ENCODE measurements around the gene SYT5. TPM values are rescaled to one million over a fixed set of nuclear protein-coding genes. Genes with fewer than 3 reads are reported as not detected.

The SYT5 gene
- total and polyA plus RNA-seq, 2 donors (not counting 1 experiment from before 2014, with no cell fraction given): 0.27 to 0.94 TPM

DNA sequence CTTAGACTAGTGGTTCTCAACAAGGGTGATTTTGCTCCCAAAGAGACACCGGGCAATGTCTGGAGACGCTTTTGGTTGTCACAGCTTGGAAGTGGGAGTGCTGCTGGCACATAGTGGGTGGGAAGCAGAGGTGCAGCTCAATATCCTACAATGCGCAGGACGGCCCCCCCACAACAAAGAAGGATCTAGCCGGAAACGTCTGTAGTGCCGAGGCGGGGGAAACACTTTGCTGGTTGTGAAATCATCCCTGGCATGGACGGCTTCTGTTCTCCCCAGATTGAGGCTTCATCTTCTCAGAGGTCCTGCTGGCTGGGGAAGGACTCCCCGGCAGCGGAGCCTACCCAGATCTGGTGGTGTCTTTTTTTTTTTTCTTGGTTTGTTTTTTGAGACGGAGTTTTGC is 13.4 kb upstream of the SYT5 start:
- no peak overlapping the region for H3K4me2 ChIP-seq (replicated peaks; ENCODE audit: low read depth, low read length, poor library complexity, severe bottlenecking)
- H3K9ac ChIP-seq (ENCODE audit: low read length): no peak overlapping the region
- H4K20me1 ChIP-seq (ENCODE audit: control insufficient read depth, insufficient read depth, low read length, poor library complexity, severe bottlenecking): no peaks in the 10 kb centered on the region
- H3K36me3 ChIP-seq (replicated peaks in 1 of 2; ENCODE audit: control extremely low read depth in 1 of 2, control insufficient read depth in 1 of 2, extremely low read depth in 1 of 2, insufficient read depth in 2 of 2, low read length in 1 of 2): no peaks in the 10 kb centered on the region
- POLR2A ChIA-PET: no interaction called here
- no peak overlapping the region for H3K27ac ChIP-seq (ENCODE audit: low read length in 2 of 2)
- ATAC-seq (ENCODE audit: low read depth) (no peak), DNase-seq (no peak)
- peaks cover 0 to 8% (median 0%) of the 10 kb centered on the region in 4 experiments for H3K27me3 ChIP-seq (replicated peaks in 1 of 4; ENCODE audit: control extremely low read depth in 1 of 4, control insufficient read depth in 3 of 4, insufficient read depth in 4 of 4, low read length in 3 of 4)
- Mint-ChIP-seq H3K27me3 (peaks cover 26% of the 10 kb centered on the region), H3K9me3 (ENCODE audit: insufficient read depth) (no peaks in the 10 kb centered on the region), H3K27ac (no peak overlapping the region), H3K4me3 (no peak overlapping the region), H3K4me1 (no peaks in the 10 kb centered on the region)
- TF ChIP-seq EZH2 (IDR thresholded peaks at IDR 0.05; ENCODE audit: borderline replicate concordance, insufficient read depth, low read depth, low read length, poor library complexity, severe bottlenecking): no peak
- TF ChIP-seq, protein P1, sequence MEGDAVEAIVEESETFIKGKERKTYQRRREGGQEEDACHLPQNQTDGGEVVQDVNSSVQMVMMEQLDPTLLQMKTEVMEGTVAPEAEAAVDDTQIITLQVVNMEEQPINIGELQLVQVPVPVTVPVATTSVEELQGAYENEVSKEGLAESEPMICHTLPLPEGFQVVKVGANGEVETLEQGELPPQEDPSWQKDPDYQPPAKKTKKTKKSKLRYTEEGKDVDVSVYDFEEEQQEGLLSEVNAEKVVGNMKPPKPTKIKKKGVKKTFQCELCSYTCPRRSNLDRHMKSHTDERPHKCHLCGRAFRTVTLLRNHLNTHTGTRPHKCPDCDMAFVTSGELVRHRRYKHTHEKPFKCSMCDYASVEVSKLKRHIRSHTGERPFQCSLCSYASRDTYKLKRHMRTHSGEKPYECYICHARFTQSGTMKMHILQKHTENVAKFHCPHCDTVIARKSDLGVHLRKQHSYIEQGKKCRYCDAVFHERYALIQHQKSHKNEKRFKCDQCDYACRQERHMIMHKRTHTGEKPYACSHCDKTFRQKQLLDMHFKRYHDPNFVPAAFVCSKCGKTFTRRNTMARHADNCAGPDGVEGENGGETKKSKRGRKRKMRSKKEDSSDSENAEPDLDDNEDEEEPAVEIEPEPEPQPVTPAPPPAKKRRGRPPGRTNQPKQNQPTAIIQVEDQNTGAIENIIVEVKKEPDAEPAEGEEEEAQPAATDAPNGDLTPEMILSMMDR (IDR thresholded peaks at IDR 0.05): no peak
- H3K79me2 ChIP-seq (ENCODE audit: control insufficient read depth, insufficient read depth, low read length): no peaks in the 10 kb centered on the region
- H2AFZ ChIP-seq (ENCODE audit: insufficient read depth, low read depth, low read length, poor library complexity, severe bottlenecking): no peak overlapping the region
- peaks cover 0 to 8% (median 0%) of the 10 kb centered on the region in 3 donors for H3K9me3 ChIP-seq (ENCODE audit: control extremely low read depth in 1 of 3, control insufficient read depth in 2 of 3, insufficient read depth in 1 of 3, low read length in 2 of 3)
- intact Hi-C loops (cut with micrococcal nuclease): no loop called here
- CTCF ChIA-PET: no interaction called here
- WGBS (ENCODE audit: insufficient coverage): 90% methylated on average over 11 of the region's 12 CpGs
- H3K4me3 ChIP-seq (ENCODE audit: control extremely low read depth in 1 of 5, extremely low read depth in 1 of 5, insufficient read depth in 1 of 5, low read depth in 2 of 5, low read length in 4 of 5): no peak overlapping the region
- no peaks in the 10 kb centered on the region for H3K4me1 ChIP-seq (ENCODE audit: control insufficient read depth in 2 of 2, insufficient read depth in 2 of 2, low read length in 2 of 2)

DNA sequence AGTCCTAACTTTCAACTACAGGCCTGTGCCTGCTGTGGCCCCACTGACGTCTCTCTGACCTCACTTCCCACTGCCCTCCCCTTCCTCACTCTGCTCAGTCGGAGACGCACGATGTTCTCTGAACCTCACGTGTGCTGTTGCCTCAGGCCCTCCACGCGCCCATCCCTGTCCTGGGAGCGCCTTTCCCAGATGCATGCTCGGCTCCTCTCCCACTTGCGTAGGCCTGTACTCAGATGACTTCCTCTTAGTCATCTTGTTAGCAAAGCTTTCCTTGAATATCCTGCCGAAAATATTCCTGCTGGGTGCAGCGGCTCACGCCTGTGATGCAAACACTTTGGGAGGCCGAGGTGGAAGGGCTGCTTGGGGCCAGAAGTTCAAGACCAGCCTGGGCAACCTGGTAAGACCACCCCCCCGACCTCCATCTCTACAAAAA is 9.3 kb upstream of the SYT5 start:
- no peaks in the 10 kb centered on the region for H3K9me3 Mint-ChIP-seq (ENCODE audit: insufficient read depth)
- Histone ChIP-seq H3K36me3 (replicated peaks in 1 of 2; ENCODE audit: control extremely low read depth in 1 of 2, control insufficient read depth in 1 of 2, extremely low read depth in 1 of 2, insufficient read depth in 2 of 2, low read length in 1 of 2) (no peaks in the 10 kb centered on the region), H2AFZ (ENCODE audit: insufficient read depth, low read depth, low read length, poor library complexity, severe bottlenecking) (no peak overlapping the region), H4K20me1 (ENCODE audit: control insufficient read depth, insufficient read depth, low read length, poor library complexity, severe bottlenecking) (no peaks in the 10 kb centered on the region), H3K79me2 (ENCODE audit: control insufficient read depth, insufficient read depth, low read length) (no peaks in the 10 kb centered on the region), H3K4me3 (ENCODE audit: control extremely low read depth in 1 of 5, extremely low read depth in 1 of 5, insufficient read depth in 1 of 5, low read depth in 2 of 5, low read length in 4 of 5) (no peak overlapping the region), H3K9ac (ENCODE audit: low read length) (no peak overlapping the region), H3K9me3 (ENCODE audit: control extremely low read depth in 1 of 3, control insufficient read depth in 2 of 3, insufficient read depth in 1 of 3, low read length in 2 of 3) (no peaks in the 10 kb centered on the region), H3K27me3 (replicated peaks in 1 of 4; ENCODE audit: control extremely low read depth in 1 of 4, control insufficient read depth in 3 of 4, insufficient read depth in 4 of 4, low read length in 3 of 4) (peaks cover 0 to 14% (median 0%) of the 10 kb centered on the region in 4 experiments), H3K4me1 (ENCODE audit: control insufficient read depth in 2 of 2, insufficient read depth in 2 of 2, low read length in 2 of 2) (no peaks in the 10 kb centered on the region), H3K27ac (ENCODE audit: low read length in 2 of 2) (no peak overlapping the region), H3K4me2 (replicated peaks; ENCODE audit: low read depth, low read length, poor library complexity, severe bottlenecking) (no peak overlapping the region)
- ATAC-seq (ENCODE audit: low read depth): no peak
- intact Hi-C loops (cut with micrococcal nuclease): no loop called here
- peaks cover 20% of the 10 kb centered on the region for H3K27me3 Mint-ChIP-seq
- WGBS (ENCODE audit: insufficient coverage): 82% methylated on average over 14 of the region's 15 CpGs
- ChIA-PET CTCF (no interaction called here), POLR2A (no interaction called here)
- no peak overlapping the region for H3K27ac Mint-ChIP-seq
- no peak for TF ChIP-seq EZH2 (IDR thresholded peaks at IDR 0.05; ENCODE audit: borderline replicate concordance, insufficient read depth, low read depth, low read length, poor library complexity, severe bottlenecking)
- TF ChIP-seq, protein P1 (IDR thresholded peaks at IDR 0.05): no peak
- no peak for DNase-seq
- no peaks in the 10 kb centered on the region for H3K4me1 Mint-ChIP-seq
- H3K4me3 Mint-ChIP-seq: no peak overlapping the region

Data from B cell (primary cell).